GM19240 (cell line): ENCODE results near the gene KATNB1.
"Not testable (repeated sequence)": the region's sequence is repeated elsewhere in the genome, so short reads cannot be mapped to it uniquely, and the experiment has no call there.

ENCODE experiments used
- DNase-seq: peaks from one replicate; pipeline ENCODE4 v3.0.0; 2011; ENCODE audit warnings: low spot score; ENCODE audit not compliant: insufficient read length

The KATNB1 gene

GRCh38 chr16:57701759-57702371 is 33.7 kb upstream of the KATNB1 start:
- DNase-seq = no peak

- no peak for DNase-seq
Measured at GRCh38 chr16:57703416-57704010, 32.1 kb upstream of the KATNB1 start.

- no peak for DNase-seq
Measured at GRCh38 chr16:57704011-57704904, 31.3 kb upstream of the KATNB1 start.

GRCh38 chr16:57704905-57705852 is 30.4 kb upstream of the KATNB1 start:
- DNase-seq = no peak

- DNase-seq = no peak
Measured at GRCh38 chr16:57706717-57707116, 28.9 kb upstream of the KATNB1 start.

GRCh38 chr16:57707331-57707730 is 28.2 kb upstream of the KATNB1 start:
- DNase-seq = no peak

DNA sequence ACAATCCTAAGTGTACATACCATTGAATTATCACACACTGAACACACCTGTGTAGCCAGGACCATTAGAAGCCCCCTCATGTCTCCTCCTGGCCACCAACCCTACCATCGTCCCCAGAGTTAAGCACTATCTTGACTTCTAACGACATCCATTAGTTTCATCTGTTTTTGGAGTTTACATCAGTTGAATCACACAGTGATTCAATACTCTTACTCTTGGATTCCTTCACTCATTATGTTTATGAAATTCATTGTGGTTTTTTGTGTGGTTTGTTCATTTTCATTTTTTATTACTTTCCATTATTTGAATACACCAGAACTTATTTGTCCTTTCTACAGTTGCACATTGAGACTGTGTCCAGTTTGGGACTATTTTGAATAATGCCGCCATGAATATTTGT is 27.4 kb upstream of the KATNB1 start:
- no peak for DNase-seq

DNA sequence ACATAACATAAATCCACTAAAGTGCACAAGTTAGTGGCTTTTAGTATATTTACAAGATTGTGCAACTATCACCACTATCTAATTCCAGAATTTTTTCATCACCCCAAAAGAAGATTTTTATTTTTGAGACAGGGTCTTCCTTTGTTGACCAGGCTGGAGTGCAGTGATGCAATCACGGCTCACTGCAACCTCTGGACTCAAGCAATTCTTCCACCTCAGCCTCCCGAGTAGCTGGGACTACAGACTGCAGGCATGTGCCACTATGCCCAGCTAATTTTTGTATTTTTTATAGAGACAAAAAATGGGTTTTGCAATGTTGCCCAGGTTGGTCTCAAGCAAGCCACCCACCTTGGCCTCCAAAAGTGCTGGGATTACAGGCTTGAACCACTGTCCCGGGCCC is 25.9 kb upstream of the KATNB1 start:
- DNase-seq = no peak

- DNase-seq = no peak
Measured at GRCh38 chr16:57711346-57711745, 24.2 kb upstream of the KATNB1 start.

DNA sequence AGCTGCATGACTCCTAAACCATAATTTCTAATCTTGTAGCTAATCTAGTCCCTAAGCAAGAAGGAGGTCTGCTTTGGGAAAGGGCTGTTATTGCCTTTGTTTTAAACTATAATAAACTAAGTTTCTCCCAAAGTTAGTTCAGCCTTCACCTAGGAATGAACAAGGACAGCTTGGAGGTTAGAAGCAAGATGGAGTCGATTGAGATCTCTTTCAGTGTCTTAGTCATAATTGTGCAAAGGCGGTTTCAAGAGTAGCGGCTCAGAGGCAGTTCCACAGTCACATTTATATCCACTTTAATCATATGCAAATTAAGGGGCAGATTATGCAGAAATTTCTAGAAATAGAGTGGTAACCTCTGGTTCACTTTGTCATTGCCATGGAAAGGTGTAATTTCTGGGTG is 23.6 kb upstream of the KATNB1 start:
- DNase-seq = no peak

- not testable (repeated sequence) for DNase-seq
Measured at GRCh38 chr16:57712569-57712968, 23.0 kb upstream of the KATNB1 start.

GRCh38 chr16:57713596-57713995 is 22.0 kb upstream of the KATNB1 start:
- no peak for DNase-seq

- no peak for DNase-seq
Measured at GRCh38 chr16:57714047-57714446, 21.5 kb upstream of the KATNB1 start.

- no peak for DNase-seq
Measured at GRCh38 chr16:57720142-57720575, 15.4 kb upstream of the KATNB1 start.

GRCh38 chr16:57721356-57722209 is 14.0 kb upstream of the KATNB1 start:
- DNase-seq = no peak

GRCh38 chr16:57722210-57722499 is 13.4 kb upstream of the KATNB1 start:
- DNase-seq = no peak

- DNase-seq = no peak
Measured at GRCh38 chr16:57722651-57723050, 12.9 kb upstream of the KATNB1 start.

DNA sequence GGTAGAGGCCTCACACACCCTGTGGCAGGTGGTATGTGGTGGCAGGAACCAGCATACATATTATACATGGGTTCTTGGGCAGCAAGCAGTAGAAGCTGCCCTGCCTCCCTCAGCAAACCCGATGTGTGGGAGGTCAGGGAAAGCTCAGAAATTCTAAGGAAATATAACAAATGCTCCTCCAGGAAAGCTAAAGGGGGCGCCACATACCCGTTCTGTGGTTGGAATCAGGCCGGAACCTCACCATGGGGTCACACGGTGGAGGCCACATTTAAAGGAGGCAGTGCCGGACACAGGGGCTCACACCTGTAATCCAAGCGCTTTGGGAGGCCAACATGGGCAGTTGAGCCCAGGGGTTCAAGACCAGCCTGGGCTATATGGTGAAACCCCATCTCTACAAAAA is 12.4 kb upstream of the KATNB1 start:
- DNase-seq = no peak

DNA sequence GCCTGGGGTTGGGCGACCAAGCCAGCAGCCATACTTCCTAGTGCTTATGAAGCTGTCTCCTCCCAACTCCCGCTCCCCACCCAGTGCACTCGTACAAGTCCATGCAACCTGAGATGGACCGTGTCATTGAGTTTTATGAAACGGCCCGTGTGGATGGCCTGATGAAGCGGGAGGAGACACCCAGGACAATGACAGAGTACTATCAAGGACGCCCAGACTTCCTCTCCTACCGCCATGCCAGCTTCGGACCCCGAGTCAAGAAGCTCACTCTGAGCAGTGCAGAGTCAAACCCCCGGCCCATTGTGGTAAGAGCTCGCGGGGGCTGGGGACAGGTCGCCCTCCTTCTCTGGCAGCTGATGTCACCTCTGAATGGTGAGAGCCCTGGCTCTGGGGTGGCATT is 11.0 kb upstream of the KATNB1 start:
- DNase-seq = no peak

DNA sequence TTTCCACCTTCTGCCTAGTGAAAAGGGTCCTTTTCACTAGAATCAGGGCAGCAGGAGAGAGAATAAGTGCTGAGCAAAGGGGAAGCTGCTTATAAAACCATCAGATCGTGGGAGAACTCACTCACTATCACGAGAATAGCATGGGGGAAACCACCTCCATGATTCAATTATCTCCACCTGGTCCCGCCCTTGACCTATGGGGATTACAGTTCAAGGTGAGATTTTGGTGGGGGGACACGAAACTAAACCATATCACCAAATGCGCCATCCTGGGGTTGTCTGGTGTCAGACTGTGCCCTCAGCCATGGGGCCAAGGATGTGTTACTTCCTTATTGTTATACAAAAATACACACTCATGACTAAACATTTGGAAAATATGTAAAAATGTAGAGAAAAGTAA is 10.4 kb upstream of the KATNB1 start:
- DNase-seq = no peak

DNA sequence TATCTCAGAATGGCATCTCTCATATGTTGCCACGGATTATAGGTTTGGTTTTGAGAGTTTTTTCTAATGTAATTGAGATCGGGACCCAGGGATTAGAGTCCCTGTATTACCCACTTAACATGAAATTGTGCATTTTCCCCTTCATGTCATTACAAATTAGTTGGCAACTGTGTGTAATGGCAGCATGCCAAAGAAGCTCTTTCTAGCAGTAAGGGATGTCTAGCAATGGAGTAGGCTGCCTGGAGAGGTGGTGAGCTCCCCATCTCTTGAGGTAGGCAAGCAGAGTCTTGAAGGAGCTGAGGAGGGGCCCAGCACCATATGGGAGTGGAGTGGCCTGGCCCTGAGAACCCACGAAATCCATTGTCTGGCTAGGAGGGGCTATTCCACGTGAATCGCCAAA is 10.0 kb upstream of the KATNB1 start:
- DNase-seq = no peak
